ENCODE data around the gene SLC1A7.
"Not testable (repeated sequence)": the region's sequence is repeated elsewhere in the genome, so short reads cannot be mapped to it uniquely, and the experiment has no call there.

Gene SLC1A7

DNA sequence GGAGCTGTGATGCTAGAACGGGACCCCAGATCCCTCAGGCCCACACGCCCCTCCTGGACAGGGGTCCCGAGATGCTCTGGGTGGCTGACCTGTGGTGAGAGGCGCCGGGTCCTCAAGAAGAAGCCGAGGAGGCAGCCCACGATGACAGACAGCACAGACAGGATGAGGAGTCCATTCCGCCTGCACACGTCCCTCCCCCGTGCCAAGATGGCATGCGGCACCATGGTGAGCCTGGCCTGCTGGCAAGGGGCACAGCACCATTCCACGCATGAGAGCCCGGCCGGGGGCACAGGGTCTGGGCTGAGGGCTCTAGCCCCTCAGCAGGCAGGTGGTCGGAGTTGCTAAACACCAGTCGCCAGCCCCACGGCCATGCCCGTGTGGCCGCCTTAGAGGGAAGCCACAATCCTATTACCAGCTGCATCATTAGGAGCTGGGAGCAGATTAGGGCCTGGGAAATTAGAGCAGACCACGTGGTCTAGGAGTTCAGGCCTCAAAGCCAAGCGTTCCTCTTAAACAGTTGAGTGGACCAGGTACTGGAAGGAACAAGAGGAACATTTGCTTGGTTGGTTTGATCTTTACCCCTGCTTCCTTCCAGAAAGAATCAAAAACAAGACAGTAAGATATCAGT, at the start of gene SLC1A7:
Gene SLC1A7, minus strand, starts transcription at position 413 of the 628 bp plus-strand sequence. Its CDS starts 189 bp downstream, at position 224.
- DNase-seq (ENCODE audit: low spot score), result no peak

- DNase-seq (ENCODE audit: low spot score), result no peak
Observed at GRCh38 chr1:53190210-53190611, 47.8 kb upstream of the SLC1A7 start.

DNA sequence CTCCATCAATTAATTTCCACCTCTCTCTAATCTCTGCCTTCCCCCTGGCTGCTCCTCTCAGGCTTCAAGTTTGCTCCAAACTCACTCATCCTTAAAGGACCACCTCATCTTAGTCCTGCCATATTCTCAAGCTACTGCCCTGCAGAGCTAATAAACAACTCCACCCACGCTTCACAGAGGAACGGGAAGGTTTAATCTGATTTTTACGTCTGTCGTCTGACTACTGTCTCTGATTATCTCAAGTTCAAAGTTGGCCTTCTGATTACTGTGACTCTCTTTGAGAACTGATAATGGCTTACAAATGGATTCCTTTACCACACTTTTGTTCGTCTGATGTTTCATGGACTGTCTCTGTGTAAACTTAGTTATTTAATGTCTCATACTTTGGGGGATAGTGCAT, 46.6 kb upstream of the SLC1A7 start:
- no peak for DNase-seq (ENCODE audit: low spot score)

DNA sequence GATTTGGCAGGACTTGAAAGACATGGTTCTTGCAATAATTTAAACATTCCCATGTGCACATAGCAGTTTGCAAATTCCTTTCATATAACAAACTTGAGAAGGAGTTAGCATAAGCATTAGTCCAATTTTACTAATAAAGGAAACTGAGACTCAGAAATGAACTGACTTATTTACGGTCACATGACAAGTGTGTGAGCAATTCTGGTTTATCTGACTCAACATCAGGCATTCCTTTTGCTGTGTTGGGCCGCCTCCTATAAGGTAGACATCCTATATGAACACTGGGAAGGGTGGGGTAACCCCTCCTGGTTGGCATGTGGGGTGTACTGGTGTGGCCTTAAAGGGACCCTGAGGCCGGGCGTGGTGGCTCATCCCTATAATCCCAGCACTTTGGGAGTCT, 45.7 kb upstream of the SLC1A7 start:
- DNase-seq (ENCODE audit: low spot score), result no peak

DNA sequence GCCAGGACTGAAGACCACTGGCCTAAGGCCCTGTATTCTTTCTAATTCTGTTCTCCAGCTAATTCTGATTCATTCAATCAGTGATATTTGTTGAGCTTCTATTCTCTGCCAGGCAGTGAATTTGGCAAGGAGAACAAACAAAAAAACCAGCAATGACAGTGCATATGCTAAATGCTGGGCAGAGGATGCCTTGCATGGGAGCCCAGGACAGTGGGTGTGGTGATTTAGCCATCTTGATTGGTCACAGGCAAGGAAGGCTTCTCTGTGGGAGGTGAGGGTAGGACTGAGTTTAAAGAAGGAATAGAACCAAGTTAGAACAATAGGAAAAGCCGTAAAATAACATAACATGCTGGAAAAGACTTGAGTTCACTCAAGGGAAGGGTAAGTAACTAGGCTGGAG, 45.0 kb upstream of the SLC1A7 start:
- no peak for DNase-seq (ENCODE audit: low spot score)

DNA sequence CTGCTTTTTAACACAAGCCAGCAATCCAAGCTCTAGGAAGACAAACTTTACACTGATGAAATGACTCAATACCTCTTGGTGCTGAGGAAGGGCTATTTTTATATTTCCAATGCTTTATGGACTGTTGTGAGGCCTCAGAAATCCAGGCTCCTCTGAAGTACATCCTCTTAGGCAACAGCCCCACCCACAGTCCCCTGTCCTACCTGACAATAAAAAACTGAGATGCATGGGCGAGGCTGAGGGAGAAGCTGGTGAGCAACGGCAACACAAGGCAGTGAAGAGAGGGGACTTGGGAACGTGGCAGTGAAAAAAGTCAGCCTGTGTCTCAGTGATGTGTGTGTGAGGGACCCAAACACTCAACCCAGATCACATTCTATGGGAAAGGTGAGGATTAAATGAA, 44.1 kb upstream of the SLC1A7 start:
- no peak for DNase-seq (ENCODE audit: low spot score)

- DNase-seq (ENCODE audit: low spot score), result not testable (repeated sequence)
Observed at GRCh38 chr1:53185955-53186297, 43.5 kb upstream of the SLC1A7 start.

GRCh38 chr1:53183095-53183990, 40.9 kb upstream of the SLC1A7 start:
- no peak for DNase-seq (ENCODE audit: low spot score)

DNA sequence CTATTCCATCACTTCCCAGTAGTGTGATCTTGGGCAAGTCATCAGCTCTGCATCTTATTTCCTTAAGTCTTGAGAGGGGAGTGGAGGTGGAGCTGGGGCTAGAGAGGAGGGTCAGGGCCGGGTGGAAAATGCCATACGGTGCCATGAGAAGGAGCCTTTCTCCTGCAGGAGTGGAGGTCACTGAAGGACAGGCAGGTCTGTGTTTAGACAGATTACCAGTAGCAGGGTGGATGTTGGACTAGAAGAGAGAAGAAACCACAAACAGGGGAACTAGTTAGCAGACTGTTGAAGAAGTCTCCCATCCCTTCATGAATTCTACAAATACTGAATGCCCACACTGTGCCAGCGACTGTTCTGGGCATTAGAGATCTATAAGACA, 40.3 kb upstream of the SLC1A7 start:
- DNase-seq (ENCODE audit: low spot score), result no peak

GRCh38 chr1:53182111-53182593, 39.7 kb upstream of the SLC1A7 start:
- peak; percentile 54 for DNase-seq (ENCODE audit: low spot score)

- DNase-seq (ENCODE audit: low spot score), result no peak
Observed at GRCh38 chr1:53180951-53181350, 38.5 kb upstream of the SLC1A7 start.

DNA sequence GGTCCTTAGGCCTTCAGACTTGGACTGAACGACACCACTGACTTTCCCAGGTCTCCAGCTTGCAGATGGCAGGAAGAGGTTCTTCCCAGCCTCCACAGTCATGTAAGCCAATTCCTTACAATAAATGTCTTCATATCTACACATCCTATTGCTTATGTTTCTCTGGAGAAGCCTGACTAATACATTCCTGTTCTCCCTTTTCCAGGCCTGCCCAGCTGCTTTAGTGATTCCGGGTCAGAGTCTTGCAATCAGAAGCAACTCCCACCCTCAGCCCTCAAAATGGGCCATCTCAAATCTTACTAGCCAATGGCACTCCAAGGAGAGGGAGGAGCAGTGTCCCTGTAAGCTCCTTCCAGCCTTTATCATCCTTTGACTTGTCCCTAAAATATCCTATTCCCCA, 37.8 kb upstream of the SLC1A7 start:
- DNase-seq (ENCODE audit: low spot score), result no peak

GRCh38 chr1:53176452-53177208, 34.2 kb upstream of the SLC1A7 start:
- DNase-seq (ENCODE audit: low spot score), result no peak

GRCh38 chr1:53174971-53175913, 32.8 kb upstream of the SLC1A7 start:
- DNase-seq (ENCODE audit: low spot score), result no peak

DNA sequence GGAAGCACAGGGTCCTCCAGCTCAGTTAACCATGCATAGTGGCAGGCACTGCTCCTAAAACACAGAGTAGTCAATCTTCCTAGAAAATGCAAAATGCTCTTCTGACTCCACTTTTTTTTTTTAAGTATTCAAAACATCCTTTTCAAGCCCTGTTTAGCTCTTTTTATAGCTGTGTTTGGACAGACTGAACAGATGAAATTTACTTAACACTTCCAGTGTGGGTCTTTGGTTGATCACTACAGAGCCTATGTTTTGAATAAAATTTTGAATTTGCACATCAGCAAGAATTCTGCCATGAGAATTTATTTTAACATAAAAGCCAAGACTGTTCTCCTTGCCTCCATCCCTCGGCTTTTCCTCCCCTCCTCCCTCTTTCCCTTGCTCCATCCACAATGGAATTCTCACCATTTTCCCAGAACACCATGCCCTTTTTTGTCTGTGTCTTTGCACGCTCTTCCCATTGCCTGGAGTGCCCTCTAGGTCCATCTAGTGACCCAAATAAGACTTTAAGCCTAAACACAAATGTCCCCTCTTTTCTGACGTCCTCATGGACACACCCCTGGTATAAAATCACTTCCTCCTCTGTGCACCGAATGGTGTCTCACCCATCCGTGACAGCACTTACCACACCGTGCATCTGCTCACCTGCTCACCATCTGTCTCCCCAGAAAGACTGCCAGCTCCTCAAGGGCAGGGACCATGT, 30.1 kb upstream of the SLC1A7 start:
- no peak for DNase-seq (ENCODE audit: low spot score)

- no peak for DNase-seq (ENCODE audit: low spot score)
Observed at GRCh38 chr1:53166912-53167311, 24.5 kb upstream of the SLC1A7 start.

- DNase-seq (ENCODE audit: low spot score), result no peak
Observed at GRCh38 chr1:53166366-53166765, 23.9 kb upstream of the SLC1A7 start.

GRCh38 chr1:53165408-53165961, 23.0 kb upstream of the SLC1A7 start:
- DNase-seq (ENCODE audit: low spot score), result no peak

GRCh38 chr1:53163291-53163768, 20.9 kb upstream of the SLC1A7 start:
- DNase-seq (ENCODE audit: low spot score), result no peak

DNA sequence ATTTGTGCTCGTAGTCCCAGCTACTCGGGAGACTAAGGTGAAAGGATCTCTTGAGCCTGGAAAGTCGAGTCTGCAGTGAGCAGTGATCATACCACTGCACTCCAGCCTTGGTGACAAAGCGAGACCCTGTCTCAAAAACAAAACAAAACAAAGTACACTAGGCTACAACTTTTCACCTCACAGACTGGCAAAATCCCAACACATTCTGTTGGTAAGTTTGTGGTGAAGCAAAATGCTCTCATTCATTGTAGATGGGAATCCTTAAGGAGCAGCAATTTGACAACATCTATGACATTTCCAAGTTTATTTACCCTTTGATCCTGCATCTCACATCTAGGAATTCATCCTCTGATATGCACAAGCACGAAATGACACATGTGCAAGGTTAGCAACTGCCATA, 20.2 kb upstream of the SLC1A7 start:
- DNase-seq (ENCODE audit: low spot score), result no peak
